ENCODE measurements around the gene CSF3R.

- TF ChIP-seq CTCF (conservative IDR thresholded peaks at IDR 0.05; ENCODE audit: low read length) (no peak), EZH2phosphoT487 (IDR thresholded peaks at IDR 0.05; ENCODE audit: borderline replicate concordance, low read depth, low read length) (no peak)
Observed at GRCh38 chr1:36482724-36483388, at the start of gene CSF3R.

Measured in OCI-LY7 (cell line).